OCI-LY7 (cell line): ENCODE measurements around the gene PTPRCAP. TPM values are rescaled to one million over a fixed set of nuclear protein-coding genes. Genes with fewer than 3 reads are reported as not detected.

ENCODE experiments used
- BruUV-seq: library from RNA; stranded (reverse); fragments of 400-500 nt; replicated peaks from 2 replicates; lab custom pipeline; 2021; lab: Mats Ljungman, UMichigan
- CTCF ChIA-PET: fragments of 300-600 bp; sonication (Branson Sonifier 250); formaldehyde crosslinking; loops from one replicate; lab custom pipeline; 2022; ENCODE audit warnings: antibody characterized with exemption; ENCODE audit not compliant: unreplicated experiment; lab: Charles Lee
- POLR2A ChIA-PET: fragments of 300-600 bp; sonication (Branson Sonifier 250); formaldehyde crosslinking; loops from one replicate; lab custom pipeline; 2022; ENCODE audit warnings: antibody characterized with exemption; lab: Charles Lee
- DNase-seq: peaks from one replicate; pipeline ENCODE4 v3.0.0-alpha.2; 2015; ENCODE audit warnings: low spot score
- H2AFZ ChIP-seq: fragments of 200-600 bp; sonication (generic), shearing (Covaris generic); 2 replicates; pipeline ENCODE4 v1.6.1; 2014; ENCODE audit warnings: mild to moderate bottlenecking, antibody characterized with exemption, low read length, moderate library complexity
- H3K27ac ChIP-seq: fragments of 200-600 bp; sonication (generic); 2 replicates; pipeline ENCODE4 v1.5.1; 2014; ENCODE audit warnings: mixed run types, low read depth, mild to moderate bottlenecking, moderate library complexity, low read length, inconsistent platforms; ENCODE audit not compliant: poor library complexity, severe bottlenecking
- H3K36me3 ChIP-seq: fragments of 200-600 bp; sonication (generic); 2 replicates; pipeline ENCODE4 v1.6.1; 2014; ENCODE audit warnings: mild to moderate bottlenecking, antibody characterized with exemption, low read length, moderate library complexity, mixed read lengths; ENCODE audit not compliant: insufficient read depth
- H3K4me1 ChIP-seq: fragments of 200-600 bp; sonication (generic); 2 replicates; pipeline ENCODE4 v1.5.1; 2014; ENCODE audit warnings: mild to moderate bottlenecking, low read length; ENCODE audit not compliant: insufficient read depth, poor library complexity, severe bottlenecking
- H3K4me2 ChIP-seq: fragments of 200-600 bp; sonication (generic); 2 replicates; pipeline ENCODE4 v1.6.1; 2014; ENCODE audit warnings: mild to moderate bottlenecking, low read length
- H3K4me3 ChIP-seq: fragments of 200-600 bp; sonication (generic); 2 replicates; pipeline ENCODE4 v1.5.1; 2014; ENCODE audit warnings: mild to moderate bottlenecking, low read depth, low read length; ENCODE audit not compliant: poor library complexity, severe bottlenecking
- H3K79me2 ChIP-seq: fragments of 200-600 bp; sonication (generic); 2 replicates; pipeline ENCODE4 v1.6.1; 2016; ENCODE audit warnings: low read depth, mild to moderate bottlenecking, low read length, moderate library complexity, mixed read lengths; ENCODE audit not compliant: insufficient read depth
- H3K9me2 ChIP-seq: fragments of 200-600 bp; sonication (generic); 2 replicates; pipeline ENCODE4 v1.6.1; 2016; ENCODE audit warnings: mild to moderate bottlenecking, low read length, mixed read lengths; ENCODE audit not compliant: insufficient read depth
- H3K9me3 ChIP-seq: fragments of 200-600 bp; sonication (generic); 2 replicates; pipeline ENCODE4 v1.6.1; 2014; ENCODE audit warnings: mild to moderate bottlenecking, mixed run types, low read length, mixed read lengths
- H4K20me1 ChIP-seq: fragments of 200-600 bp; sonication (generic); 2 replicates; pipeline ENCODE4 v1.6.1; 2014; ENCODE audit warnings: mild to moderate bottlenecking, antibody characterized with exemption, low read length, moderate library complexity, mixed read lengths; ENCODE audit not compliant: insufficient read depth
- EZH2phosphoT487 ChIP-seq: fragments of 200-600 bp; sonication (generic); IDR thresholded peaks from 2 replicates; pipeline ENCODE4 v1.6.1; 2018; ENCODE audit warnings: low read depth, borderline replicate concordance, mild to moderate bottlenecking, mixed run types, antibody characterized with exemption, low read length, moderate library complexity, mixed read lengths
- intact Hi-C: fragments of 100-400 bp; cut with micrococcal nuclease; formaldehyde crosslinking; loops from one replicate; pipeline ENCODE4 v1.10.0; 2022; ENCODE audit not compliant: unreplicated experiment
- total RNA-seq, 2 experiments: library from RNA; depleted of rRNA in 1 of 2; stranded (reverse); fragments of >200 nt in 1 of 2; shearing (Covaris generic) in 1 of 2; gene quantifications; 2 replicates each; pipeline ENCODE4 v1.2.3, GENCODE V29; 2014 to 2022
- TF ChIP-seq, protein P1 (sequence below): fragments of 200-600 bp; sonication (generic); conservative IDR thresholded peaks from 2 replicates; pipeline ENCODE4 v1.5.1; 2014; ENCODE audit warnings: mild to moderate bottlenecking, antibody characterized with exemption, low read length, moderate library complexity, mixed read lengths

The PTPRCAP gene
- total RNA-seq, 2 experiments from 2014 or later, result 129 to 212 TPM

DNA sequence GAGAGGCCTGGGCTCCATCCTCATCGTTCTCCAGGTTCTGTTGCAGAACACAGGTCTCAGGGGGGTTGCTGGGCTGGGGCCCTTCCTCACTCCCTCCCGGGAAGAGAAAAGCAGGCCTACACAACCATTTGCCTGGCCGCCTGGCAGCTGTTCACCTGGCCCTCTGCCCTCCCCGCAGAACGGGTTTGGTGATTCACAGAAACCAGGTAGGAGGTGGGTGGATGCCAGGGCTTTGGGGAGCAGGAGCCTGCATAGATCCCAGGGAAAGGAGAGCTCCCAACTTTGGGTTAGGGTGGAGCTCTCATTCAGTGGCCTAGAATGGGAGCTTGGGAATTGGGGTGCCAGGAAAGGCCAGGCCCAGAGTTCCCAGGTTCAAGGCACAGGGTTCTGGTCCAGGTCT lies 30.6 kb upstream of the PTPRCAP start:
- CTCF ChIA-PET, result interaction anchor here (1.2 to 1.3 kb wide), 2 partner anchors 29 to 61 kb away, joined by 3 read pairs; no protein-coding TSS in a partner anchor
- POLR2A ChIA-PET, result interaction anchor here (0.7 to 4.2 kb wide), 12 partner anchors 8 to 994 kb away, joined by 3 to 20 read pairs (median 4); partner anchors contain the start of genes AIP, CORO1B, PPP1CA and PTPRCAP
- Histone ChIP-seq H3K4me2 (peak overlapping the region; percentile 100), H3K27ac (peak overlapping the region; percentile 76), H3K9me3 (no peaks in the 10 kb centered on the region), H3K9me2 (no peaks in the 10 kb centered on the region), H2AFZ (no peak overlapping the region), H3K4me3 (peak overlapping the region; percentile 87), H3K36me3 (no peaks in the 10 kb centered on the region; the same call in 1 of the 2 replicates), H3K4me1 (peaks cover 59% of the 10 kb centered on the region), H3K79me2 (peaks cover 23% of the 10 kb centered on the region; the same call in 1 of the 2 replicates), H4K20me1 (no peaks in the 10 kb centered on the region)
- TF ChIP-seq, protein P1, sequence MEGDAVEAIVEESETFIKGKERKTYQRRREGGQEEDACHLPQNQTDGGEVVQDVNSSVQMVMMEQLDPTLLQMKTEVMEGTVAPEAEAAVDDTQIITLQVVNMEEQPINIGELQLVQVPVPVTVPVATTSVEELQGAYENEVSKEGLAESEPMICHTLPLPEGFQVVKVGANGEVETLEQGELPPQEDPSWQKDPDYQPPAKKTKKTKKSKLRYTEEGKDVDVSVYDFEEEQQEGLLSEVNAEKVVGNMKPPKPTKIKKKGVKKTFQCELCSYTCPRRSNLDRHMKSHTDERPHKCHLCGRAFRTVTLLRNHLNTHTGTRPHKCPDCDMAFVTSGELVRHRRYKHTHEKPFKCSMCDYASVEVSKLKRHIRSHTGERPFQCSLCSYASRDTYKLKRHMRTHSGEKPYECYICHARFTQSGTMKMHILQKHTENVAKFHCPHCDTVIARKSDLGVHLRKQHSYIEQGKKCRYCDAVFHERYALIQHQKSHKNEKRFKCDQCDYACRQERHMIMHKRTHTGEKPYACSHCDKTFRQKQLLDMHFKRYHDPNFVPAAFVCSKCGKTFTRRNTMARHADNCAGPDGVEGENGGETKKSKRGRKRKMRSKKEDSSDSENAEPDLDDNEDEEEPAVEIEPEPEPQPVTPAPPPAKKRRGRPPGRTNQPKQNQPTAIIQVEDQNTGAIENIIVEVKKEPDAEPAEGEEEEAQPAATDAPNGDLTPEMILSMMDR, result no peak
- TF ChIP-seq EZH2phosphoT487, result no peak
- intact Hi-C loops, result loop anchor here (1.0 to 5.0 kb wide), 3 partner anchors 25 to 116 kb away; partner anchors contain the start of genes CORO1B and POLD4
- BruUV-seq, result TSS peak; percentile 27
- peak; percentile 32 for DNase-seq

DNA sequence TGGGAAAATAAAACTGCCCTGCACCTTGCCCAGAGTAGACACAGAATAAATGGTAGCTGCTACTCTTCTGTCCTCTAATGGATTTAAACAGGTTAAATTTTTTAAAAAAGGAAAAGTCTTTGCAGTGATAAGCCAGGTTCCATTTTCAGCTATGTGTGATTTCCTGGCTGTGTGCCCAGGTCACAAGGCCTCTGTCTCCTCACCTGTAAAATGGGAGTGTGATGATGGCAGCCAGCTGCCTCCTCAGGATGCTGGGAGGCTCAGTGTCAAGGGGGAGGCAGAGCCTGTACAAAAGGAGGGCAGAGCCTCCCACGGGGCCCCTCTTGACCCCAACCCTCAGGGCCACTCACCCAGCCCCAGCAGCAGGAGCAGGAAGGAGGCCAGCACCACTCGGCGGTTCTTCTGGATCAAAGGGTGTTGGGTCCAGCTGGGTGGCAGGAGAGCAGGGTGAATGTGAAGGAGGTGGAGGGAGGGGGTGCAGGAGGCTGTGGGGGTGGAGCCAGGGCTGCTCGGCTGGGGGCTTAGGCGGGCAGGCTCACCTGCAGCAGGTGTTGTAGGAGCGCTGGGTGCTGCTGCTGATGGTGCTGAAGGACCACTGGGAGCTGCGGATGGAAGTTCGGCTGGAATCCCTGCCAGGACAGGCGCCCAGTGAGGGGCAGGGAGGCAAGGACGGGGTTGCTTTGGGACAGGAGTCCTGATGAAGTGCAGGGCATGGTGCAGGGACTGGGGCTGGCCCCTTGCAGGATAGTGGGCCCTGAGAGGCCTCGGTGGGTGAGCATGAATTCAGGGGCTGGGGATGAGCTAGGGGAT lies 29.7 kb upstream of the PTPRCAP start:
- intact Hi-C loops, result loop anchor here (5.0 kb wide), 1 partner anchor 115 kb away; the partner anchor contains the start of gene POLD4
- Histone ChIP-seq H2AFZ (no peak overlapping the region), H3K9me3 (no peaks in the 10 kb centered on the region), H3K36me3 (no peaks in the 10 kb centered on the region; the same call in 1 of the 2 replicates), H3K27ac (peak overlapping the region; percentile 76), H3K4me1 (peaks cover 59% of the 10 kb centered on the region), H3K79me2 (peaks cover 23% of the 10 kb centered on the region; the same call in 1 of the 2 replicates), H3K4me3 (peak overlapping the region; percentile 87), H4K20me1 (no peaks in the 10 kb centered on the region), H3K4me2 (peak overlapping the region; percentile 100), H3K9me2 (no peaks in the 10 kb centered on the region)
- ChIA-PET CTCF (interaction anchor here (0.5 kb wide), 1 partner anchor 114 kb away, joined by 3 read pairs; no protein-coding TSS in a partner anchor), POLR2A (interaction anchor here (0.6 to 4.2 kb wide), 6 partner anchors 9 to 63 kb away, joined by 5 to 20 read pairs (median 6); partner anchors contain the start of genes AIP, CORO1B, PTPRCAP and TBC1D10C)
- peak; percentile 23 for DNase-seq
- TF ChIP-seq, protein P1, result no peak
- TF ChIP-seq EZH2phosphoT487, result no peak
- no TSS peak for BruUV-seq
